Activated CD8-positive, alpha-beta memory T cell treated with anti-CD3 and anti-CD28 coated beads for 1 hour (primary cell): ENCODE measurements around the gene CCDC137.
"Not testable (repeated sequence)": the region's sequence is repeated elsewhere in the genome, so short reads cannot be mapped to it uniquely, and the experiment has no call there.

Experiments
- DNase-seq, 2 donors: peaks; one replicate each; pipeline ENCODE4 v3.0.0-alpha.2; 2020; ENCODE audit warnings: low read depth in 1 of 2; ENCODE audit errors: extremely low read depth in 1 of 2

CCDC137 gene, protein sequence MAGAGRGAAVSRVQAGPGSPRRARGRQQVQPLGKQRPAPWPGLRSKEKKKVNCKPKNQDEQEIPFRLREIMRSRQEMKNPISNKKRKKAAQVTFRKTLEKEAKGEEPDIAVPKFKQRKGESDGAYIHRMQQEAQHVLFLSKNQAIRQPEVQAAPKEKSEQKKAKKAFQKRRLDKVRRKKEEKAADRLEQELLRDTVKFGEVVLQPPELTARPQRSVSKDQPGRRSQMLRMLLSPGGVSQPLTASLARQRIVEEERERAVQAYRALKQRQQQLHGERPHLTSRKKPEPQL

DNA sequence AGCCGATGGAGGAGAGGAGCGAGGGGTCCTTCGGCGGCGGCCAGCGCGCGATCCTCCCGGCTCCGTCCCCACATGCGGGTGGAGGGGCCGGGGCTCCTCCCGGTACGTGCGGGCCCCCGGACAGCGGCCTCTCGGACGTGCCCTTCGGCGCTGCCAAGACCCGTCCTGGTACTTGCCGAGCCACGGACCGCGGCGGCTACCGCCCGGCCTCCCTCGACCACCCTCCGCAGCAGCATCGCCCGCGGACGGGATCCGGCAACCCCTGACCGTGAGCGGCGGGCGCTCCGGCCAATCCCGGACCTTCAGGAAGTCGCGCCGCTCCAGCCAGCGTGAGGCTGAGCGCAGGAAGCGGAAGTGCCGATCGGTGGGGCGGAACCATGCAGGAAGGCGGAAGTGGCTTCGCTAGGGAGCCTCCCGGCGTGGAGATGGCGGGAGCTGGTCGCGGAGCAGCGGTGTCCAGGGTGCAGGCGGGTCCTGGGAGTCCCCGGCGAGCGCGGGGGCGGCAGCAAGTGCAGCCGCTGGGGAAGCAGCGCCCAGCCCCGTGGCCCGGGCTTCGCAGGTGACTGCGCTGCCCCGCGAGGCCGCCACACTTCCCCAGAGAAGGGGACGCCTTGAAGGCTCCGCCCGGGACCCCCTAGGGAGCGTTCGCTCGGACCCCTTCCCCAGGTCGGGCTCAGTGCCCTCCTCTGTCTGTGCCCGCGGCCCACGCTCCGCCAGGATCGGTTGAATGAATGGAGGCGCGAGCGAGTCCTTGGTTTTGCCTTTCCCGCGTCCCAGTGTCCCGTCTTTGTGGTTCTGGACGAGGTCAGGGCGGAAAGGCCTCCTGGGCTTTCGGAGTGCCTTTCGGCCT, at the start of gene CCDC137, which contains the start of gene OXLD1:
Gene CCDC137, plus strand, starts transcription at position 396 of the 850 bp plus-strand sequence. Its CDS starts 30 bp downstream, at position 426.
Gene OXLD1, minus strand, starts transcription at position 264 of the 850 bp plus-strand sequence. Its CDS starts 28 bp downstream, at position 236.
- peak; percentile 81 to 86 for DNase-seq

DNA sequence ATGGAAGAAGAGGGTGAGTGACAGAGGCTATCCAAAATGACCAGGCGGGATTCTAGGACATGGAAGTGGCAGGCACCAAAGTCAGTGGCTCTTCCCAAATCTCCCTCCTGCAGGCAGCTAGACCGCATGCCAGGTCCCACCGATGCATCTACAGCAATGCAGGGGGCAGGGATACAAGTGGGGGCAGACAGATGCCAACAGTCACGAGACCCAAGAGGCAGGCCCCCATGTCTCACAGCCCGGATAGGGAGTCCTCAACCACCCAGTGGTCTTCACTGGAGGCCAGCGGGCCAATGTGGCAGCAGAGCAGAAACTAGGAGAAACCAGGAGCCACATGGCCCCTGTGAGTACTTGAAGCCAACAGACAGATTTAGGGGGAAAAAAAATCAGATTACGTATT, 49.7 kb upstream of the CCDC137 start:
- no peak for DNase-seq

DNA sequence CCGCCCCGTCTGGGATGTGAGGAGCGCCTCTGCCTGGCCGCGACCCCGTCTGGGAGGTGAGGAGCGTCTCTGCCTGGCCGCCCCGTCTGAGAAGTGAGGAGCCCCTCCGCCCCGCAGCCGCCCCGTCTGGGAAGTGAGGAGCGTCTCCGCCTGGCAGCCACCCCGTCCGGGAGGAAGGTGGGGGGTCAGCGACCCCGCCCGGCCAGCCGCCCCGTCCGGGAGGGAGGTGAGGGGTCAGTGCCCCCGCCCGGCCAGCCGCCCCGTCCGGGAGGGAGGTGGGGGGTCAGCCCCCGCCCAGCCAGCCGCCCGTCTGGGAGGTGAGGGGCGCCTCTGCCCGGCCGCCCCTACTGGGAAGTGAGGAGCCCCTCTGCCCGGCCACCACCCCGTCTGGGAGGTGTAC, 48.2 kb upstream of the CCDC137 start:
- DNase-seq = not testable (repeated sequence)

DNA sequence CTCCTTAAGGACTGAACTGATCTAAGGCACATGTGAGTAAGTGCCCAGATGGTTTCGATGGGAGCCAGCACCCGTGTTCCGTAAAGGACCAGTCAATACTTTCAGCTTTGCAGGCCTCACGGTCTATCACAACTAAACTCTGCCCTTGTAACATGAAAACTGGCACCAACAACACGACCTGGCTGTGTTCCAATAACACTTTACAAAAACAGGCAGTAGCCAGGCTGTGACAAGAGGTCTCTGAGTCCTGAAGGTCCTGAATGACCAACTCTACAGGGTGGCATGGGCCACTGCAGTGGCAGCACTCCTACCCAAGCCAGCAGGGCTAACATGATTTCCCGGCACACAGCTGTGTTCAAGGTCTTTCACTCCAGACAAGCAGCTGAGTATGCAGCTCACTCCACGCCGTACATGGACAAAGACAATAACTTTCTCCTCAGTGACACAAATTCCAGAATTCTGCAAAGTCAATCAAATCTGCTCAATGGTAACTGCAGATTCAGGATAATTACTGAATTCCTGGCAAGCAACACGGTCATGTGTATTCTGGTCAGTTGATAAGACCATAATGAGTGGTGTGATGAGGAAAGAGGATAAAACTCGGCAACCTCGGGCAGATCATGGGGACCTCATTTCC, 44.9 kb upstream of the CCDC137 start:
- no peak for DNase-seq

DNA sequence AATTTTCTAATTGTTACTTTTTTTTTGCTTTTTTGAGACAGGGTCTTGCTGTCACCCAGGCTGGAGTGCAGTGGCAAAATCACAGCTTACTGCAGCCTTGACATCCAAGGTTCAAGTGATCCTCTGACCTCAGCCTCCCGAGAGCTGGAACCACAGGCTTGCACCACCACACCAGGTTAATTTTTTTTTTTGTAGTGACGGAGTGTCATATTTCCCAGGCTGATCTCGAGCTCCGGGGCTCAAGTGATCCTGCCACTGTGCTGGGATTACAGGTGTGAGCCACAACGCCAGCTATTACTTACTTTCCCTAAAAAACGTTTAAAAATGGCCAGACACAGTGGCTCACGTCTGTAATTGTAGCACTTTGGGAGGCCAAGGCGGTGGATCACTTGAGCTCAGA, 36.3 kb upstream of the CCDC137 start:
- no peak for DNase-seq

DNA sequence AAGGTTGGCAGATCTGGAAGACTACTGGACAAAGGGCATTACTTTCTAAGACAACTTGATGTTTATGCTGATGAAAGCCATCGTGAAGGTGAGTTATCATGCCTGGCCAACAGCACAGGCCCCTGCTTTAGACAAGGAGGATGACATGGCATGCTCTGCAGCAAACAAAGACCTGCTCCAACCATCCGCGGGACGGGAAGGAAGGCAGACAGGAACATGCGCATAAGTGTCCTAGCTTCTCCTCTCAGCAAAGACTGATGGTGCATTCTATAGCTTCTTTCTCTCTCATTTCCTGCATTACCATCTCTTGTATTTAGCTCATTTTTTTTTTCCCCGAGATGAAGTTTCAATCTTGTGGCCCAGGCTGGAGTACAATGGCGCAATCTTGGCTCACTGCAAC, 35.1 kb upstream of the CCDC137 start:
- no peak for DNase-seq

DNA sequence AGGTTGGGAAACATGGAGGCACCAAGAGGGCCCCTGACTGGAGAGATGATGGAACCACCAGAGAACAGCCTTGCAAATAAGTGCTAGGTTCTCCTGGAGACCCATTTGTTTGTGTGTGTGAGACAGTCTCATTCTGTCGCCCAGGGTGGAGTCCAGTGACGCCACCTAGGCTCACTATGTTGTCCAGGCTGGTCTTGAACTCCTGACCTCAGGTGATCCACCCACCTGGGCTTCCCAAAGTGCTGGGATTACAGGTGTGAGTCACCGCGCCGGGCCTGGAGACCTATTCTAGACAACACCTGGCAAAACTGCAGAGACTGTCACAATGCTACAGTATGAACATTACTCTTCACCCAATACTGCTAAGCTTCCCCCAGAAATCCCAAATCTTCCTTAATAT, 31.1 kb upstream of the CCDC137 start:
- no peak for DNase-seq

DNA sequence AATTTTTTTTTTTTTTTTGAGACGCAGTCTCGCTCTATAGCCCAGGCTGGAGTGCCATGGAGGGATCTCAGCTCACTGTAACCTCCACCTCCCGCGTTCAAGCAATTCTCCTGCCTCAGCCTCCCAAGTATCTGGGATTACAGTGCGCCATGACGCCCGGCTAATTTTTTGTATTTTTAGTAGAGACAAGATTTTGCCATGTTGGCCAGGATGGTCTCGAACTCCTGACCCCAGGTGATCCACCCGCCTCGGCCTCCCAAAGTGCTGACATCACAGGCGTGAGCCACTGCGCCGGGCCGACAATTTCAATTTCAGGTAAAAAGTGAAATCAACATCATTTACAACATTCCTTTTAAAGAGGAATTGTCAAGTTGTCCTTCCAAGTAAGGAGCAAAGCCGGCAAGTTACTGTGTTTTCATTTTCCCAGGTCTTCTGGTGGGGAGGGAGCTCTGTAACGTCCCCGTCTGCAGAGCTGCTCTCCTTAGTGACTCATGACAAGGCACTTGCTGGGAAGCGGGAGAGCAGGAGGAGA, 30.5 kb upstream of the CCDC137 start:
- no peak for DNase-seq

DNA sequence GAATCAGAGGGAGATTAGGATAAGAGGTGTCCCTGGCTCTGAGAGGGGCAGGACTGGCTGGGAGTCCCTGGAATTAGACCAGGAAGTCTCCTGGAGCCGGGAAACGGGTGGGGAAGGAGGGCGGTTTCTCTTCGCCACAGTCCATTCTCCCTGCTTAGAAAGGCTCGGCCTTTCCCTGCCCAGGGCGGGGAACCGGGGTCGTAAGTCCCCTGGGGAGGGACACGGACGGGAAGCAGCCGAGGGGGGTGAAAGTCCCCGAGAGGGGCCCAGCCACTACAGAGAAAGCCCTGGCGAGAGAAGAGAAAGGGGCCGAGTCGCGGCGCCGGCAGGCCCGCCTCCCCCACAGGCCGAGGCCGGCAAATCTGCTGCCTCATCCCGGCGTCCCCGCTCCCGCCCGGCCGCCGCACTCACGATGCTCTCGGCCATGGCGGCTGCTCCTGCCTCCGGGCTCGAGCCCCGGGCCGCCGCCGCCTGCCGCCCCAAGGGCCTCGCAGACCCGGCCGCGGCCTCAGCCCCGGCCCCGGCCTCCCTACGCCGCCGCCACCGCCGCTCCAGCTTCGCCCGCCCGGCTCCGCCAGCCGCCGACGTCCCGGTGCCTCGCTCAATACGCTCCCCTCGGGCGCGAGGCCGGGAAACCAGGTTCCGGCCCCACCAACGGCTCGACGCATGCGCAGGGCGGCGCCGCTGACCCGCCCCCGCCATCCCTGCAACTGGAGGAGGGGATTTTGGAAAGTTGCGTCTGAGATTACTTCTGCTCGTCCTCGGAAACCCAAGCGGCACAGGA, 29.8 kb upstream of the CCDC137 start, which contains the start of the genes NPLOC4 and TSPAN10:
Gene NPLOC4, minus strand, starts transcription at position 608 of the 784 bp plus-strand sequence. Its CDS starts 182 bp downstream, at position 426.
Gene TSPAN10, plus strand, starts transcription at position 692 of the 784 bp plus-strand sequence. CDS start 5,217 bp downstream, outside the sequence.
- peak; percentile 62 to 80 for DNase-seq

DNA sequence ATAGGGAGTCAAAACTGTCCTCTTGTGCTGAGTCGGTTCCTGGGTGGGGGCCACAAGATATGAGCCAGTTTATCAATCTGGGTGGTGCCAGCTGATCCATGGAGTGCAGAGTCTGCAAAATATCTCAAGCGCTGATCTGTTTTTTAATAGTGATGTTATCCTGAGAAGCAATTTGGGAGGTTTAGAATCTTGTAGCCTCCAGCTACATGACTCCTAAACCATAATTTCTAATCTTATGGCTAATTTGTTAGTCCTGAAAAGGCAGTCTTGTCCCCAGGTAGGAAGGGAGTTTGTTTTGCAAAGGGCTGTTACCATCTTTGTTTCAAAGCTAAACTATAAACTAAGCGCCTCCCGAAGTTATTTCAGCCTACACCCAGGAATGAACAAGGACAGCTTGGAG, 27.9 kb upstream of the CCDC137 start:
- DNase-seq = no peak

DNA sequence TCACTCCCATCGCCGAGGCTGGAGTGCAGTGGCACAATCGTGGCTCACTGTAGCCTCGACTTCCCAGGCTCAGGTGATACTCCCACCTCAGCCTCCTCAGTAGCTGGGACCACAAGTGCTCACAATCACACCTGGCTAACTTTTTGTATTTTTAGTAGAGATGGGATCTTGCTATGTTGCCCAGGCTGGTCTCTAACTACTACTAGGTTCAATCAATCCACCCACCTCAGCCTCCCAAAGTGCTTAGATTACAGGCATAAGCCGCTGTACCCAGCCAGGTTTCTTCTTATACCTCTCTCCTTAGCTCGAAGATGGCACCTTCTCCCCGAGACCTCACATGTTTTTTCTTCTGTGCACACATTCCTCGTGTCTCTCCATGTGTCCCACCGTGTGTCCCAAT, 26.5 kb upstream of the CCDC137 start:
- no peak for DNase-seq

DNA sequence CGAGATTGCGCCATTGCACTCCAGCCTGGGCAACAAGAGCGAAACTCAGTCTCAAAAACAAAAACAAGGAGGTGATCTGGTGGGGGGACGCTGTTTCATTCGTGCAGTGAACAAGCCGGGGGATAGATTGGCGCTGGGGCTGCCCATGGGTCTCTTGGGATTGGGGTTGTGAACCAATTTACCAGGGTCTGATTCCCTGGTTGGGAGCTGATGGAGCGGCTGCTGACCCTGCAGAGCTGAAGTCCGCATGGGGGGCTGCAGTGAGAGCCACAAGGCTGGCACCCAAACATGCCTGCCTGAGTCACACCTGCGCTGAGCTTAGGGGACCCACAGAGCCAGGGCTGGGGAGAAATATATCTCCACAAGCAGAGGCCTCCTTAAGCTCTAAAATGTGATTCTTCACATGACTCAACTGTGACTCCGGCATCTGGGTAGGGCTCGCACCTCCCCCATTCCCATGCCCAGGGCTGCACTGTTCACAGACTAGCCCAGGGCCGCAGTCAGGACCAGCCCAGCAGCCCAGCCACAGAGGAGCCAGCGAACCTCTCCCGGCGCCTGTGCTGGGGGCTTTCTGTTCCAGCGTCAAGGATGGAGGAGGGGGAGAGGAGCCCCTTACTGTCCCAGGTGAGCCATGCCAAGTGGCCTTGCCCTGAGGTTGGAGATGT, 24.6 kb upstream of the CCDC137 start:
- DNase-seq = no peak

DNA sequence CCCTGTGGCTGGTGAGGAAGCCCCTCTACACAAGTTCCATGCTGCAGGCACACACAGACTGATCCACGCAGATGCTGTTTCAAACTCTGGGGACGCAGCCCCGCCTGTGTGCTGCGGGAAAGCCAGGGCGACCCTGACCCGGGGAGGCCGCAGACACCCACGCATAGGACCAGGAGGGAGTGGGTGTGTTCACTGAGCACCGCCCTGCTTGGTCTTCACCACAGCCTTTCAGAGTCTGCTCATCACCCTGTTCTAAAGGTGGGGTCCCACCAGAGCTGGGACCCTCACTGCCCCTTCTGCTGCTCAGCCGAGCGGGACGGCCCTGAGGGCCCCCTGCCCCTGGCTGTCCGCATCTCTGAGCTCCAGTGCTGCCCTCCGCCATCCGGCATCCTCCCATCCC, 22.0 kb upstream of the CCDC137 start:
- DNase-seq = no peak

DNA sequence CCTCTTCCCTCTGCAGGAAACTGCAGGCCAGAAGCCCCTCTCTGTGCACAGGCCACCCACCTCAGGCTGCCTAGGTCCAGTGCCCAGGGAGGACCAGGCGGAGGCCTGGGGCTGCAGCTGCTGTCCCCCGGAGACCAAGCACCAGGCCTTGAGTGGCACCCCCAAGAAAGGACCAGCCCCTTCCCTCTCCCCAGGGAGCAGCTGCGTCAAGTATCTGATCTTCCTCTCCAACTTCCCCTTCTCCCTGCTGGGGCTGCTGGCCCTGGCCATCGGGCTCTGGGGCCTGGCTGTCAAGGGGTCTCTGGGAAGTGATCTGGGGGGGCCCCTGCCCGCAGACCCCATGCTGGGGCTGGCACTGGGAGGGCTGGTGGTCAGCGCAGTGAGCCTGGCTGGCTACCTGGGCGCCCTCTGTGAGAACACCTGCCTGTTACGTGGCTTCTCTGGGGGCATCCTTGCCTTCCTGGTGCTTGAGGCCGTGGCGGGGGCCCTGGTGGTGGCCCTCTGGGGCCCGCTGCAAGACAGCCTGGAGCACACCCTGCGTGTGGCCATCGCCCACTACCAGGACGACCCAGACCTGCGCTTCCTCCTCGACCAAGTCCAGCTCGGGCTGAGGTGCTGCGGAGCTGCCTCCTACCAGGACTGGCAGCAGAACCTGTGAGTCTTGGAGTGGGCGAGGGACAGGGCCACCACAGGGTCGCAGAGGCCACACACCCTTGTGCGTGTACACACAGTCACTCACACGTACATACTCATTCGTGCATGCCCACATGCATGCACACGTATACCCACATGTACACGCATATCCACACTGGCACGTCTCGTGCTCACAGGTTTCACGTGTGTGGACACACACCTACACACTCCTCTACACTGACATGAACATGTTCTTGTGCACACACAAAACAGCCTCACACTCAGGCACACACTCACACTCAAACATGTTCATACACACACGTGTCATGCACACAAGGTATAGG, 21.3 kb upstream of the CCDC137 start:
- DNase-seq = no peak

DNA sequence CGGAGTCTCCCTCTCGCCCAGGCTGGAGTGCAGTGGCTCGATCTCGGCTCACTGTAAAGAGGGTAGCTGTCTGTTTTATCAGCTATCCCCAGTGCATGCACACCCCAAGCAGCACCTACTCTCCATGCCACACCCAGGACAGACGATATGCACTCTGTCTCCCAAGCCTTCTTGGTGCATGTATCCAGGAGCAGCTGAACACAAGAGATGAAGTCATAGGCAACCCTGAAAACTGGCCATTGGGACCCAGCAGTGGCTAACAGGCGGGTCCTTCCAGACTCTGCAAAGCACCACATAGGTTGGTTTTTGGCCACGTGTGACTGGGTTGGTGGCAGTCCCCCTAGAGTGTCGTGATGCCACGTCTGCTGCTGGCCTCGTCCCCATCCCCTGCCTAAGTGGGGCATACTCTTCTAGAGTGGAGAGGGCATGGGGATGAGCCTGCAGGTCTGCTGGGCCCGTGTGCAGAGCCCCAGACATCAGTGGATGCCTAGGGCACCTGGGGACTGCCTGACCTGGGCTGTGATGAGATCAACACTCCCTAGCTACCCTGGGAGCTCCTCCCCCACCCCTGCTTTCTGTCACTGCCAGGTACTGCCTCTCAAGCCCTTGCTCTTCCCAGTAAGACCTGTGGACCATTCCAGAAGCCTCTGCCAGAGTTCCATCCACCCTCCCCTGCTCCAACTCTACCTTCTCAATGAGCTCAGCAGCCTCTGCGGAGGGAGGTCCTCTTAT, 19.5 kb upstream of the CCDC137 start:
- DNase-seq = no peak

DNA sequence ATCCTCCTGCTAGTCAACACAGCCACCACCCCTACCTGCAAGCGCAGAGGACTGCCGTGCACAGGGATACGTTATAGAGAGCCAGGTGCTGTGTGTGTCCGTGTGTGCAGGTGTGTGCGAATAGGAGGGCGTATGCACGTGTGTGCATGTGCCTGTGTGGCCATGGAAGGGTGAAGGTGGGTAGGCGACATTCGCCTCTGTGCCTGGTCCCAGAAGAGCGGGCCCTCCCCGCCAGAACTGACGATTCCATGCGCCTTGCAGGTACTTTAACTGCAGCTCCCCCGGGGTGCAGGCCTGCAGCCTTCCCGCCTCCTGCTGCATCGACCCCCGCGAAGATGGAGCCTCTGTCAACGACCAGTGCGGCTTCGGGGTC, 18.9 kb upstream of the CCDC137 start:
- no peak for DNase-seq

DNA sequence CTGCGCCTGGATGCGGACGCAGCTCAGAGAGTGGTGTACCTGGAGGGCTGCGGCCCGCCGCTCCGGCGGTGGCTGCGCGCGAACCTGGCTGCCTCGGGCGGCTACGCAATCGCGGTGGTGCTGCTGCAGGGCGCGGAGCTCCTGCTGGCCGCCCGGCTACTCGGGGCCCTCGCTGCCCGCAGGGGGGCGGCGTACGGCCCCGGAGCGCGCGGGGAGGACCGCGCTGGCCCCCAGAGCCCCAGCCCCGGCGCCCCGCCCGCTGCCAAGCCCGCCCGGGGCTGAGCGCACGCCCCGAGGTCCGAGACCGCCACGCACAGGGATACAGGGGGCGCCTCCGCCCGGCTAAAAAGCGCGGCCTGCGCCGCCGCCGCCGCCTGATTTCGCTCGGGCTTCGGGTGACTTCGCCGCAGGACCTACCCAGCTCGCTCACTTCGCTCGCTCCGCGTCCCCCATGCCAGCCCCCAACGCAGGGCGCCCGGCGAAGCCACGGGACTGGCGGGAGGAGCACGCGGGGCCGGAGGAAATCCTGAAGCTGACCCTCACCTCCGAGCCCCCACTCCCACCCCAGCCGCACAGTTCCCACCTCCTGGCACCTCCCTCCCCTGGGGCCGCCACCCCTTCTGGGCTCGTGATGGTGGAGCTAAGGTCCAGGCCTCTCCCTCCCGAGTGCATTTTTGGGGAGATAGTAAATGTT, 18.4 kb upstream of the CCDC137 start:
- no peak for DNase-seq
